ENCODE results near the gene HAVCR1.
"Not testable (repeated sequence)": the region's sequence is repeated elsewhere in the genome, so short reads cannot be mapped to it uniquely, and the experiment has no call there.

- not testable (repeated sequence) for TF ChIP-seq CTCF, POLR2A (IDR thresholded peaks at IDR 0.05)
These were observed 11.9 kb downstream of the HAVCR1 start for GRCh38 chr5:157047016-157047415.
